PC-9 (cell line): Measurements from ENCODE around the gene FABP7.

Experiments used
- EZH2 ChIP-seq: fragments of 200-600 bp; sonication (generic); IDR thresholded peaks from 2 replicates; pipeline ENCODE4 v1.8.0; 2017; ENCODE audit warnings: antibody characterized with exemption, low read depth
- TF ChIP-seq, protein P1 (sequence below): fragments of 200-600 bp; sonication (generic); conservative IDR thresholded peaks from 2 replicates; pipeline ENCODE4 v1.6.1; 2017; ENCODE audit warnings: mixed run types, antibody characterized with exemption, mild to moderate bottlenecking, moderate library complexity

DNA sequence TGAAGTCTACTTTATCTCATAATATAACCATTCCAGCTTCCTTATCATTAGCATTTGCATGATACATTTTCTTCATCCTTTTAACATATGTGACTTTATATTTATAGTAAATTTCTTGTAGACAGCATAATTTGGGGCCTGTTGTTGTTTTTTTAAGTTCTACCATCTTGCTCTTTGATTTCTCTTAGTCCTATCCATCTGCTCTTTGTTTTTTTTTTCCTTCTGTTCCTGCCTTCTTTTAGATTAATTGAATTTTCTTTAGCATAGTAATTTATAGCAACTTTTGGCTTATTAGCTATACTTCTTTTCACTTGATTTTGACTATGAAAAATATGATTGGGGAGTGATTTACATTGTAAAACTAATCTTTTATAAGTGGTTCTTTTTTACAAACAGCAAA lies 19.2 kb upstream of the FABP7 start:
- TF ChIP-seq, protein P1, sequence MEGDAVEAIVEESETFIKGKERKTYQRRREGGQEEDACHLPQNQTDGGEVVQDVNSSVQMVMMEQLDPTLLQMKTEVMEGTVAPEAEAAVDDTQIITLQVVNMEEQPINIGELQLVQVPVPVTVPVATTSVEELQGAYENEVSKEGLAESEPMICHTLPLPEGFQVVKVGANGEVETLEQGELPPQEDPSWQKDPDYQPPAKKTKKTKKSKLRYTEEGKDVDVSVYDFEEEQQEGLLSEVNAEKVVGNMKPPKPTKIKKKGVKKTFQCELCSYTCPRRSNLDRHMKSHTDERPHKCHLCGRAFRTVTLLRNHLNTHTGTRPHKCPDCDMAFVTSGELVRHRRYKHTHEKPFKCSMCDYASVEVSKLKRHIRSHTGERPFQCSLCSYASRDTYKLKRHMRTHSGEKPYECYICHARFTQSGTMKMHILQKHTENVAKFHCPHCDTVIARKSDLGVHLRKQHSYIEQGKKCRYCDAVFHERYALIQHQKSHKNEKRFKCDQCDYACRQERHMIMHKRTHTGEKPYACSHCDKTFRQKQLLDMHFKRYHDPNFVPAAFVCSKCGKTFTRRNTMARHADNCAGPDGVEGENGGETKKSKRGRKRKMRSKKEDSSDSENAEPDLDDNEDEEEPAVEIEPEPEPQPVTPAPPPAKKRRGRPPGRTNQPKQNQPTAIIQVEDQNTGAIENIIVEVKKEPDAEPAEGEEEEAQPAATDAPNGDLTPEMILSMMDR: no peak
- TF ChIP-seq EZH2: no peak
